Thymus (tissue), 11 donors: ENCODE results near the gene KLRC2. TPM values are rescaled to one million over a fixed set of nuclear protein-coding genes. Genes with fewer than 3 reads are reported as not detected.
"Not testable (repeated sequence)": the region's sequence is repeated elsewhere in the genome, so short reads cannot be mapped to it uniquely, and the experiment has no call there.

ENCODE experiments used
- DNase-seq, 9 donors: peaks; one replicate each; pipeline ENCODE4 v3.0.0-alpha.2; 2013; ENCODE audit warnings: low spot score in 9 of 9, low read depth in 6 of 9, missing footprints in 1 of 9
- H3K27ac ChIP-seq, 2 donors: one replicate each; pipeline ENCODE4 v1.5.1; 2013; ENCODE audit warnings: control low read depth in 1 of 2, low read depth in 1 of 2, low read length in 1 of 2, mild to moderate bottlenecking in 1 of 2, moderate library complexity in 1 of 2
- H3K27me3 ChIP-seq, 2 donors: one replicate each; pipeline ENCODE4 v1.5.1; 2013; ENCODE audit warnings: low read length in 1 of 2; ENCODE audit not compliant: control insufficient read depth in 2 of 2, insufficient read depth in 1 of 2
- H3K36me3 ChIP-seq, 2 donors: one replicate each; pipeline ENCODE4 v1.5.1; 2013; ENCODE audit warnings: low read length in 1 of 2, mild to moderate bottlenecking in 1 of 2, moderate library complexity in 1 of 2; ENCODE audit not compliant: control insufficient read depth in 2 of 2, insufficient read depth in 2 of 2
- H3K4me1 ChIP-seq, 2 donors: one replicate each; pipeline ENCODE4 v1.5.1; 2013; ENCODE audit warnings: low read length in 2 of 2; ENCODE audit not compliant: control insufficient read depth in 2 of 2, insufficient read depth in 2 of 2
- H3K4me3 ChIP-seq, 2 donors: one replicate each; pipeline ENCODE4 v1.5.1; 2013; ENCODE audit warnings: low read length in 2 of 2, control low read depth in 1 of 2, mild to moderate bottlenecking in 1 of 2
- H3K9me3 ChIP-seq, 2 donors: one replicate each; pipeline ENCODE4 v1.5.1; 2013; ENCODE audit warnings: low read length in 1 of 2, mild to moderate bottlenecking in 1 of 2; ENCODE audit not compliant: control insufficient read depth in 2 of 2, insufficient read depth in 1 of 2
- WGBS: extraction: QIAGEN DNeasy Blood & Tissue Kit; methylation state at CpG from one replicate; pipeline ENCODE4 v1.1.7; 2013; 5-methylcytosine and 5-hydroxymethylcytosine counted together
- polyA plus RNA-seq: library from polyadenylated mRNA; stranded (reverse); fragments of 200-250 nt; gene quantifications from one replicate; pipeline ENCODE4 v1.2.3, GENCODE V29; 2013
- total RNA-seq: library from RNA; stranded (reverse); fragments of 120-200 nt; gene quantifications from one replicate; pipeline ENCODE4 v1.2.4, GENCODE V29; 2013
- donor health status: healthy.

The KLRC2 gene
- total and polyA plus RNA-seq, 2 donors = 1.2 to 10.8 TPM

- H3K27me3 ChIP-seq = not testable (repeated sequence)
Observed at GRCh38 chr12:10422159-10422558, 13.7 kb downstream of the KLRC2 start.

DNA sequence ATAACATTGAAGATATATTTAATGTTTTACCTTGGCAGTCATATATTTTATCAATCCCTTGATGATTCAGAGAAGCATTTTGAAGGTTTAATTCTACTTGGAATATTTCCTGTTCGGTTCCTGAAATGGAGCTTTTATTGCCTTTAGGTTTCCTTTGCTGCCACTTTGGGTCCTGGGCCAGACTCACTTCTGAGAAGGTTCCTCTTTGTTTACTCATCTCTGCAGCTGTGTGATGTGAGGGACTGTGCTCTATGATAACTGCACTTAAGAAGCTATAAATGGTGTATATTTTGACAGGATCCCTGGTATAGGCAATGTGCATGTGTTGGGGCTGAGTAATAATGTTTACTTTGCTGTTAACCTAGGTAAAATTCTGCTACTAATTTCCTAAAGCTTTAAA is 15.5 kb downstream of the KLRC2 start, which contains the start of gene KLRC3:
Gene KLRC3, minus strand, starts transcription at position 262 of the 400 bp plus-strand sequence. Its CDS starts 45 bp downstream, at position 217.
- H3K36me3 ChIP-seq, H3K4me1 ChIP-seq, H3K9me3 ChIP-seq, DNase-seq, H3K27me3 ChIP-seq, H3K4me3 ChIP-seq, H3K27ac ChIP-seq: not testable (repeated sequence)
- WGBS = 22% methylated on average over 1 of the region's 1 CpG

More at GRCh38 chr12:10422159-10422558, 13.7 kb downstream of the KLRC2 start:
- H3K9me3 ChIP-seq, H3K4me3 ChIP-seq, H3K36me3 ChIP-seq, DNase-seq, H3K4me1 ChIP-seq, H3K27ac ChIP-seq: not testable (repeated sequence)
- 96% methylated on average over 2 of the region's 3 CpGs for WGBS

- H3K4me3 ChIP-seq = peak within 1 kb of the TSS in 1 of 2 donors; percentile 17
- WGBS = 15% methylated on average over 1 of the region's 1 CpG
- H3K36me3 ChIP-seq = no peaks in the 10 kb centered on the region
- H3K27ac ChIP-seq = no peak within 1 kb of the TSS
- DNase-seq = peak in 8 of 9 donors; percentile 29 to 84 (median 53)
- H3K9me3 ChIP-seq = no peaks in the 10 kb centered on the region
- peaks cover 0 to 4% of the 10 kb centered on the region in 2 donors for H3K4me1 ChIP-seq
- no peaks in the 10 kb centered on the region for H3K27me3 ChIP-seq
Observed at GRCh38 chr12:10409392-10409791, 26.4 kb downstream of the KLRC2 start, which contains the start of gene KLRC4. Gene KLRC4, minus strand, starts transcription at chr12:10409757. Its CDS starts 182 bp downstream, at chr12:10409575.

DNA sequence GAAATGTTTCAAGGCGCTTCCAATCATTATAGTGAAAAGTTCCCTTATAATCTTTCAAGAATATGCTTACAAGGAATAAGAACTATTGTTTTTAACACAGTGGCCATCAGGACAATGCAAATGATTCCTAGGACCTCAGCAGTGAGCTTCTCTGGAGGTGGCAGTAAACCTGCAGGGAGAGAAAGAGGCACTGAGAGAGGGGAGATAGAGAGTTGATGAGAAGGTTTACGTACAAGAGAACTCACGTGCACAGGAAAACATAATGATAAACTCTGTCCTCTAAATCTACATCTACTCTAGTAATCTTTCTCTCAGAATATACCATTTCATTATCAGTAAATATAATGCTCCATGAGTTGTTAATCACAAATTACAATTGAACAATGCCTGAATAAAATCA is 27.0 kb downstream of the KLRC2 start:
- H3K4me1 ChIP-seq = peaks cover 0 to 4% of the 10 kb centered on the region in 2 donors
- no peaks in the 10 kb centered on the region for H3K27me3 ChIP-seq
- DNase-seq = no peak
- no peaks in the 10 kb centered on the region for H3K9me3 ChIP-seq
- H3K27ac ChIP-seq = no peak overlapping the region
- 52% methylated on average over 3 of the region's 3 CpGs for WGBS
- no peaks in the 10 kb centered on the region for H3K36me3 ChIP-seq
- peak overlapping the region in 1 of 2 donors; percentile 17 for H3K4me3 ChIP-seq

DNA sequence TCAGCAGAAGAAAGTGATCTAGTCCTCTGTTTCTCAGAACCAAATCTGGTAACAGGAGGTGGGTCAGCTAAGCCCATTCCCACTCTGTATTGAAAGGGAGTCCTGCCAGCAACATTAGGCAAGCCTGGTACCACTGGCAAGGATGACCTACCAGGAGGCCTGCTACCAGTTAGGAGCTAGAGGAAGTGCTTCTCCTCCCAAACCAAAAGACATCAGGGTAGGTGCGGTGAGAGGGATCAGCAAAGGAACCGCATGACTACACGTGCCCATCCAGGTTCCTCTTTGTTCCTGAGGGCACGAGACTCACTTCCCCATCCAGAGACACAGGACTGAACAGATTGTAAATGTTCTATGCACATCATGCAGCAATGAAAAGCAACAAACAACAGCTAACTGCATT is 29.1 kb downstream of the KLRC2 start:
- peak in 1 of 9 donors; percentile 17 for DNase-seq
- H3K4me3 ChIP-seq = no peak overlapping the region

DNA sequence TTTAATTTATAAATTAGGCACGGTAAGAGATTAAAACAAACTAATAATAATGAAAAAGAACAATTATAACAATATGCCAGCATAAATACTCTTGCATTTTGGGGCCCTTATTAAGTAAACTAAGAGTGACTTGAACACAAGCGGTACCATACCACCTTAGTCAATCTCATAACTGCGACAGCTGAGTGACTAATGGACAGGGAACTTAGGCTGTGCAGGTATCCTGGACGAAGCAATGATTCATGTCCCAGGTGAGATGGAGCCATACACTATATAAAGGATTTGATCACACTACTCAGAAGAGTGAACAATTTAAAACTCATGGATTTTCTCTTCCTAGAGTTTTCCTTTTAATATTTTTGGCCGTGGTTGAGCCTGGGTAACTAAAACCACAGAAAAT is 30.5 kb downstream of the KLRC2 start:
- no peak overlapping the region for H3K4me3 ChIP-seq
- WGBS = 98% methylated on average over 5 of the region's 5 CpGs
- DNase-seq = no peak

More for the DNA sequence above, 29.1 kb downstream of the KLRC2 start:
- Histone ChIP-seq H3K27me3 (no peaks in the 10 kb centered on the region), H3K9me3 (no peaks in the 10 kb centered on the region), H3K4me1 (peaks cover 0 to 4% of the 10 kb centered on the region in 2 donors), H3K36me3 (no peaks in the 10 kb centered on the region), H3K27ac (no peak overlapping the region)
- 33% methylated on average over 4 of the region's 4 CpGs for WGBS

DNA sequence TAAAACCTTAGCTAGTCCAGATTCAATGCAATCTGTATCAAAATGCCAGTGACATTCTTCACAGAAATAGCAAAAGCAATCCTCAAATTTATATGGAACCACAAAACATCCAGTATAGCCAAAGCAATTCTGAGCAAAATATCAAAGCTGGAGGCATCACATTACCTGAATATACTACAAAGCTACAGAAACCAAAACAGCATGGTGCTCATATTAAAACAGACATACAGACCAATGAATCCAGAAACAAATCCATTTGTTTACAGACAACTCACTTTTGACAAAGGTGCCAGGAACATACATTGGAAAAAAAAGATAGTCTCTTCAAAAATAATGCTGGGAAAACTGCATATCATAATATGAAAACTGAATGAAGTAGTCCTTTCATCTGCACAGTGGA is 31.0 kb downstream of the KLRC2 start:
- Histone ChIP-seq H3K27ac (no peak overlapping the region), H3K4me3 (no peak overlapping the region), H3K27me3 (no peaks in the 10 kb centered on the region), H3K4me1 (peaks cover 0 to 4% of the 10 kb centered on the region in 2 donors), H3K9me3 (no peaks in the 10 kb centered on the region), H3K36me3 (no peaks in the 10 kb centered on the region)
- DNase-seq = no peak

More for the DNA sequence above, 30.5 kb downstream of the KLRC2 start:
- H3K36me3 ChIP-seq = no peaks in the 10 kb centered on the region
- H3K9me3 ChIP-seq = no peaks in the 10 kb centered on the region
- no peak overlapping the region for H3K27ac ChIP-seq
- no peaks in the 10 kb centered on the region for H3K27me3 ChIP-seq
- H3K4me1 ChIP-seq = peaks cover 0 to 4% of the 10 kb centered on the region in 2 donors

DNA sequence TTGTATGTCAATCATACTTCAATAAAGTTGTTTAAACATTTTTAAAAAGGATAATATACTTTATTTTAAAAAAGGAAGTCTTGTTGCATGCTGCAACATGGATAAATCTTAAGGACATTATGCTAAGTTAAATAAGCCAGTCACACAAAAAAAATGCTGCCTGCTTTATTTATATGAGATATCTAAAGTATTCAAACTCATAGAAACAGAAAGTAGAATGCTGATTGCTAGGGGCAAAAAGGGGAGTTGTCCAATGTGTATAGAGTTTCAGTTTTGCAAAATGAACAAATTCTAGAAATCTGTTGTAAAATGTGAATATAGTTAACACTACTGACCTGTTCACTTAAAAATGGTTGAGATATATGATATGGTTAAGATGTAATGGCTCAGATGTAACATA is 35.0 kb downstream of the KLRC2 start:
- peaks cover under 1% of the 10 kb centered on the region in 2 donors for H3K4me1 ChIP-seq
- H3K36me3 ChIP-seq = no peaks in the 10 kb centered on the region
- H3K27me3 ChIP-seq = no peaks in the 10 kb centered on the region
- no peak overlapping the region for H3K4me3 ChIP-seq
- no peaks in the 10 kb centered on the region for H3K9me3 ChIP-seq
- no peak for DNase-seq
- H3K27ac ChIP-seq = no peak overlapping the region

DNA sequence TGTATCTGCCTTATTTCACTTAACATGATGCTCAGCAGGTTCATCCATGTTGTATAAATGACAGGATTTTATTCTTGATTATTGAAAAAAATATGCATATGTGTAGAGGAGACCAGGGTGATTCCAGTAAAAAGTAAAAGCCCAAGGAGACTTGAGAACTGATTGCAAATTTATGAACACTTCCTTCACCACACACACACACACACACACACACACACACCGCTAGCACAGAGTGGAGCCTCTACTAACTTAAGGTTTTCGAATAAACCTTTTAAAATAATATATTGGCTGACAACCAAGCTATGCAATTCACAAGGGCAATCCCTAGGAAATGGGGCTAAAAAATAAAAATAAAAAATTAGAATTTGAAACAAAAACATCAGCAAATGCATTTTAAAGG is 37.6 kb downstream of the KLRC2 start:
- no peak overlapping the region for H3K27ac ChIP-seq
- H3K27me3 ChIP-seq = no peaks in the 10 kb centered on the region
- H3K9me3 ChIP-seq = no peaks in the 10 kb centered on the region
- H3K4me3 ChIP-seq = no peak overlapping the region
- peaks cover 4 to 15% of the 10 kb centered on the region in 2 donors for H3K4me1 ChIP-seq
- no peaks in the 10 kb centered on the region for H3K36me3 ChIP-seq
- no peak for DNase-seq
- 94% methylated on average over 2 of the region's 2 CpGs for WGBS
